ENCODE data around the gene GPR132. TPM values are rescaled to one million over a fixed set of nuclear protein-coding genes. Genes with fewer than 3 reads are reported as not detected.
"Not testable (repeated sequence)": the region's sequence is repeated elsewhere in the genome, so short reads cannot be mapped to it uniquely, and the experiment has no call there.

GPR132 gene
- total RNA-seq, 2 experiments from 2014 or later: 64.4 to 66.7 TPM

DNA sequence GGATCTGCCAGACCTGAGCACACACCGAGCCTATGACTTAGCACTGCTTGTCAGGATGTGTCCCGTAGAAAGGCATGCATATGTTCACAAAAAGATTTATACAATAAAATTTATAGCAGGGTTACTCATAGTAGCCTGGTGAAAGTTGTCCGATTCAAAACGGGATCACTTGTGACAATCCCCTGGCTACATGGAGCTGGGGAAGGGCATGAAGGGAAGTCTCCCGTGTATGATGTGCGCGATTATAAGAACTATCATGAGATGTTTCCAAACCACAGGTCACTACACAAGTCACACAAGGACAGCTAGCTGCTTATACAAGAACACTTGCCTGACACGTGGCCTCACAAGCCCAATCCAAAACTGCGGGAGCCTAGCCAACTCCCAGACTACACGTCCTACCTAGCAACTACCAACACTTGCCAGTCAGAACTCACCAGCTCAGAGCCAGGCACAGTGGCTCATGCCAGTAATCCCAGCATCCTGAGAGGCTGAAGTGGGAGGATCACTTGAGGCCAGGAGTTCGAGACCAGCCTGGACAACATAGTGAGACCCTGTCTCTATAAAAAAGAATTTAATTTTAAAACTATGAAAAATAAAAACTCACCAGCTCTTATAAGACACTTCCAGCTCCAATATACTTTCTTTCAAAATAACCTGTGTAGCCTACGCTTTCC is 36.8 kb downstream of the GPR132 start:
- ATAC-seq (ENCODE audit: poor library complexity) (no peak), DNase-seq (no peak)
- Mint-ChIP-seq H3K36me3 (ENCODE audit: low read depth) (peaks cover under 1% of the 10 kb centered on the region), H3K27me3 (no peaks in the 10 kb centered on the region), H3K4me1 (ENCODE audit: low read depth) (peaks cover 26% of the 10 kb centered on the region), H3K27ac (no peak overlapping the region), H3K4me3 (no peak overlapping the region), H3K9me3 (no peaks in the 10 kb centered on the region)
- POLR2A ChIA-PET: no interaction called here
- Histone ChIP-seq H3K27me3 (ENCODE audit: control insufficient read depth in 1 of 2, insufficient read depth in 2 of 2, low read length in 2 of 2) (no peaks in the 10 kb centered on the region), H3K4me3 (ENCODE audit: low read length) (no peak overlapping the region), H3K36me3 (ENCODE audit: insufficient read depth, low read length) (no peaks in the 10 kb centered on the region), H3K9me3 (ENCODE audit: control insufficient read depth in 1 of 2, insufficient read depth in 1 of 2, low read length in 2 of 2) (no peaks in the 10 kb centered on the region), H3K4me1 (ENCODE audit: insufficient read depth, low read length) (peaks cover 38% of the 10 kb centered on the region), H3K27ac (ENCODE audit: low read depth in 1 of 2, low read length in 2 of 2) (no peak overlapping the region)
- CTCF ChIA-PET: interaction anchor here (1.9 kb wide), 1 partner anchor 17 kb away, joined by 9 read pairs; no protein-coding TSS in a partner anchor
- intact Hi-C loops (cut with DNase I, micrococcal nuclease): no loop called here
- TF ChIP-seq, protein P1, sequence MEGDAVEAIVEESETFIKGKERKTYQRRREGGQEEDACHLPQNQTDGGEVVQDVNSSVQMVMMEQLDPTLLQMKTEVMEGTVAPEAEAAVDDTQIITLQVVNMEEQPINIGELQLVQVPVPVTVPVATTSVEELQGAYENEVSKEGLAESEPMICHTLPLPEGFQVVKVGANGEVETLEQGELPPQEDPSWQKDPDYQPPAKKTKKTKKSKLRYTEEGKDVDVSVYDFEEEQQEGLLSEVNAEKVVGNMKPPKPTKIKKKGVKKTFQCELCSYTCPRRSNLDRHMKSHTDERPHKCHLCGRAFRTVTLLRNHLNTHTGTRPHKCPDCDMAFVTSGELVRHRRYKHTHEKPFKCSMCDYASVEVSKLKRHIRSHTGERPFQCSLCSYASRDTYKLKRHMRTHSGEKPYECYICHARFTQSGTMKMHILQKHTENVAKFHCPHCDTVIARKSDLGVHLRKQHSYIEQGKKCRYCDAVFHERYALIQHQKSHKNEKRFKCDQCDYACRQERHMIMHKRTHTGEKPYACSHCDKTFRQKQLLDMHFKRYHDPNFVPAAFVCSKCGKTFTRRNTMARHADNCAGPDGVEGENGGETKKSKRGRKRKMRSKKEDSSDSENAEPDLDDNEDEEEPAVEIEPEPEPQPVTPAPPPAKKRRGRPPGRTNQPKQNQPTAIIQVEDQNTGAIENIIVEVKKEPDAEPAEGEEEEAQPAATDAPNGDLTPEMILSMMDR (IDR thresholded peaks at IDR 0.05): no peak

DNA sequence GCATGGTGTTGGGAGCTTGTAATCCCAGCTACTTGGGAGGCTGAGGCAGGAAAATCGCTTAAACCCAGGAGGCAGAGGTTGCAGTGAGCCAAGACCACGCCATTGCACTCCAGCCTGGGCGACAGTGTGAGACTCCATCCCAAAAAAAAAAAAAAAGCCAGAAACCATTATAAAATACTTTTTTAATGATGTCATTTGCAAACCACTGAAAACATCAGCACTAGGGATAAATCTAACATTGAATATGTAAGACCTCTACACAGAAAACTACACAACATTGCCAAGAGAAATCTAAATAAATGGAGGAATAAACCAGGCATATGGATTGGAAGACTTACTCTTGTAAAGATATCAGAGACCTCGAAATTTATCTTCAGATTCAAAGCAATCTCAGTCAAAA is 37.5 kb downstream of the GPR132 start:
- H3K4me1 Mint-ChIP-seq (ENCODE audit: low read depth): peaks cover 24% of the 10 kb centered on the region
- H3K27ac Mint-ChIP-seq; intact Hi-C loops (cut with DNase I, micrococcal nuclease); H3K9me3 ChIP-seq (ENCODE audit: control insufficient read depth in 1 of 2, insufficient read depth in 1 of 2, low read length in 2 of 2); H3K4me3 Mint-ChIP-seq; H3K27me3 Mint-ChIP-seq; H3K36me3 ChIP-seq (ENCODE audit: insufficient read depth, low read length); H3K36me3 Mint-ChIP-seq (ENCODE audit: low read depth); H3K4me3 ChIP-seq (ENCODE audit: low read length); H3K27ac ChIP-seq (ENCODE audit: low read depth in 1 of 2, low read length in 2 of 2); H3K9me3 Mint-ChIP-seq; DNase-seq; H3K27me3 ChIP-seq (ENCODE audit: control insufficient read depth in 1 of 2, insufficient read depth in 2 of 2, low read length in 2 of 2); POLR2A ChIA-PET; ATAC-seq (ENCODE audit: poor library complexity): not testable (repeated sequence)
- CTCF ChIA-PET: interaction anchor here (0.6 to 1.9 kb wide), 2 partner anchors 18 to 63 kb away, joined by 3 to 9 read pairs; no protein-coding TSS in a partner anchor
- peaks cover 34% of the 10 kb centered on the region for H3K4me1 ChIP-seq (ENCODE audit: insufficient read depth, low read length)

DNA sequence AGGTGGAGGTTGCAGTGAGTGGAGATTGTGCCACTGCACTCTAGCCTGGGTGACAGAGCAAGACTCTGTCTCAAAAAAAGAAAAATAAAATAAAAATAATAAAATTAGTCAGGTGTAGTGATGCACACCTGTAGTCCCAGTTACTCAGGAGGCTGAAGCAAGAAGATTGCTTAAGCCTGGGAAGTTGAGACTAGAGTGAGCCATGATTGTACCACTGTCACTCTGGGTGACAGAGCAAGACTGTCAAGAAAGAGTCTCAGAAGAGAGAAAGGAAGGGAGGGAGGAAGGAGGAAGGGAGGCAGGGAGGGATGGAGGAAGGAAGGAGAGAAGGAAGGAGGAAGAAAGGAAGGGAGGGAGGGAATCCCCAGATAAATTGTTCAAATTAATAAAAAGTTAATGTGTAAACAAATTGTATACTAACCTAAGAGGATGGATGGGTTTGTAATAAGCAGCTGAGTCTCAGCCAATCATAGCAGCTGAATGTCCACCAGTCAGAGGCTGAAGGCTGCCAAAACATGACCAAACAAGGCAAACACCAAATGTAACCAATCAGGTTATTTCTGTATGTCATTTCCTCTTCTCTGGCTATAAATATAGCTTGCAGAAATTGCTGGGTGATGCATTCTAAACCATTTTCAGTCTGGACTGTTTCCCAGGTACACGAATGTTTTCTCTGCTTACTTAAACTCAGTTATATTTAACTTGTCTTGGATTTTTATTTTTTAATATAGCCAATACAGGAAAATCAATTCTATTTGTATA is 38.2 kb downstream of the GPR132 start:
- H3K36me3 Mint-ChIP-seq (ENCODE audit: low read depth): no peaks in the 10 kb centered on the region
- H3K4me1 ChIP-seq (ENCODE audit: insufficient read depth, low read length): peaks cover 31% of the 10 kb centered on the region
- no peak overlapping the region for H3K27ac ChIP-seq (ENCODE audit: low read depth in 1 of 2, low read length in 2 of 2)
- no peak overlapping the region for H3K4me3 ChIP-seq (ENCODE audit: low read length)
- TF ChIP-seq, protein P1 (IDR thresholded peaks at IDR 0.05): no peak
- H3K27ac Mint-ChIP-seq: no peak overlapping the region
- intact Hi-C loops (cut with DNase I, micrococcal nuclease): no loop called here
- ChIA-PET CTCF (interaction anchor here (0.6 kb wide), 1 partner anchor 63 kb away, joined by 3 read pairs; no protein-coding TSS in a partner anchor), POLR2A (no interaction called here)
- no peaks in the 10 kb centered on the region for H3K27me3 Mint-ChIP-seq
- DNase-seq: peak in 1 of 14 experiments; percentile 9
- no peaks in the 10 kb centered on the region for H3K36me3 ChIP-seq (ENCODE audit: insufficient read depth, low read length)
- H3K4me3 Mint-ChIP-seq: no peak overlapping the region
- ATAC-seq (ENCODE audit: poor library complexity): no peak
- H3K27me3 ChIP-seq (ENCODE audit: control insufficient read depth in 1 of 2, insufficient read depth in 2 of 2, low read length in 2 of 2): no peaks in the 10 kb centered on the region
- no peaks in the 10 kb centered on the region for H3K9me3 Mint-ChIP-seq
- H3K4me1 Mint-ChIP-seq (ENCODE audit: low read depth): peaks cover 20% of the 10 kb centered on the region
- no peaks in the 10 kb centered on the region for H3K9me3 ChIP-seq (ENCODE audit: control insufficient read depth in 1 of 2, insufficient read depth in 1 of 2, low read length in 2 of 2)
